Cardiac muscle cell (in vitro differentiated cells and primary cell): ENCODE measurements around the gene TMEM52B. TPM values are rescaled to one million over a fixed set of nuclear protein-coding genes. Genes with fewer than 3 reads are reported as not detected.

ENCODE experiments used
- DNase-seq, 2 donors: peaks; one replicate each; pipeline versions ENCODE4 v3.0.0 to v3.0.0-alpha.2; 2010 to 2017; ENCODE audit warnings: low read depth in 1 of 2, low spot score in 1 of 2
- H3K27ac ChIP-seq: fragments of 200-600 bp; sonication (generic); 2 replicates; pipeline ENCODE4 v1.5.1; 2016
- H3K27me3 ChIP-seq: fragments of 200-600 bp; sonication (generic); 2 replicates; pipeline ENCODE4 v1.6.0; 2016; ENCODE audit warnings: control low read depth
- H3K36me3 ChIP-seq: fragments of 200-600 bp; sonication (generic); 2 replicates; pipeline ENCODE4 v1.5.1; 2016; ENCODE audit warnings: control low read depth
- H3K4me1 ChIP-seq: fragments of 200-600 bp; sonication (generic); 2 replicates; pipeline ENCODE4 v1.8.1; 2017; ENCODE audit warnings: low read depth, mild to moderate bottlenecking, mixed run types
- H3K4me3 ChIP-seq: fragments of 200-600 bp; sonication (generic); 2 replicates; pipeline ENCODE4 v1.5.1; 2016; ENCODE audit warnings: mild to moderate bottlenecking
- H3K9me3 ChIP-seq: fragments of 200-600 bp; sonication (generic); 2 replicates; pipeline ENCODE4 v1.5.1; 2017; ENCODE audit warnings: low read depth, mild to moderate bottlenecking, control low read depth
- CTCF ChIP-seq: IDR thresholded peaks from 2 replicates; pipeline ENCODE4 v1.5.1; 2012; ENCODE audit warnings: low read depth, mild to moderate bottlenecking, low read length
- polyA plus RNA-seq: library from polyadenylated mRNA; unstranded; fragments of >200 nt; fragmentation: Nextera tagmentation; extraction: Ambion mirVana; gene quantifications from 2 replicates; pipeline ENCODE4 v1.2.1, GENCODE V29; 2016
- total RNA-seq: library from RNA; depleted of rRNA; stranded (reverse); fragments of >200 nt; gene quantifications from 2 replicates; pipeline ENCODE4 v1.2.3, GENCODE V29; 2016

Gene TMEM52B
- total and polyA plus RNA-seq, 2 experiments from 2014 or later = not detected

- H3K4me1 ChIP-seq = peaks cover 1% of the 10 kb centered on the region
- TF ChIP-seq CTCF = no peak
- H3K4me3 ChIP-seq = no peak overlapping the region
- DNase-seq = no peak
- no peaks in the 10 kb centered on the region for H3K9me3 ChIP-seq
- no peaks in the 10 kb centered on the region for H3K36me3 ChIP-seq
- peaks cover 42% of the 10 kb centered on the region for H3K27me3 ChIP-seq
- H3K27ac ChIP-seq = no peak overlapping the region
These were observed 42.1 kb upstream of the TMEM52B start for GRCh38 chr12:10136637-10137205.

GRCh38 chr12:10140001-10140400 lies 38.8 kb upstream of the TMEM52B start:
- Histone ChIP-seq H3K27me3 (peaks cover 22% of the 10 kb centered on the region), H3K9me3 (no peaks in the 10 kb centered on the region), H3K4me3 (no peak overlapping the region), H3K36me3 (no peaks in the 10 kb centered on the region), H3K4me1 (peaks cover 14% of the 10 kb centered on the region), H3K27ac (no peak overlapping the region)
- DNase-seq = peak; percentile 45 to 65
- peak; percentile 27 for TF ChIP-seq CTCF

GRCh38 chr12:10142976-10143589 lies 35.7 kb upstream of the TMEM52B start:
- Histone ChIP-seq H3K27me3 (peaks cover 2% of the 10 kb centered on the region), H3K4me3 (no peak overlapping the region), H3K27ac (no peak overlapping the region), H3K36me3 (no peaks in the 10 kb centered on the region), H3K9me3 (no peaks in the 10 kb centered on the region), H3K4me1 (peaks cover 14% of the 10 kb centered on the region)
- DNase-seq = peak in 1 of 2 donors; percentile 14
- TF ChIP-seq CTCF = no peak

- Histone ChIP-seq H3K4me3 (no peak overlapping the region), H3K9me3 (no peaks in the 10 kb centered on the region), H3K36me3 (no peaks in the 10 kb centered on the region), H3K27ac (no peak overlapping the region), H3K4me1 (peaks cover 10% of the 10 kb centered on the region), H3K27me3 (no peaks in the 10 kb centered on the region)
- DNase-seq = no peak
- no peak for TF ChIP-seq CTCF
These were observed 31.0 kb upstream of the TMEM52B start for GRCh38 chr12:10147714-10148403.

- no peak for TF ChIP-seq CTCF
- H3K4me1 ChIP-seq = no peaks in the 10 kb centered on the region
- DNase-seq = no peak
- no peak overlapping the region for H3K4me3 ChIP-seq
- H3K9me3 ChIP-seq = no peaks in the 10 kb centered on the region
- H3K27ac ChIP-seq = no peak overlapping the region
- no peaks in the 10 kb centered on the region for H3K27me3 ChIP-seq
- no peaks in the 10 kb centered on the region for H3K36me3 ChIP-seq
These were observed 27.2 kb upstream of the TMEM52B start for GRCh38 chr12:10151621-10152020.
